SH-SY5Y (cell line): Measurements from ENCODE around the gene CHRM1.

ENCODE experiments used
- GATA2 ChIP-seq: IDR thresholded peaks from 2 replicates; pipeline ENCODE4 v1.6.1; 2011; ENCODE audit warnings: mild to moderate bottlenecking, low read depth, low read length
- GATA3 ChIP-seq: IDR thresholded peaks from 2 replicates; pipeline ENCODE4 v1.6.1; 2011; ENCODE audit warnings: low read depth, mild to moderate bottlenecking, low read length, moderate library complexity

DNA sequence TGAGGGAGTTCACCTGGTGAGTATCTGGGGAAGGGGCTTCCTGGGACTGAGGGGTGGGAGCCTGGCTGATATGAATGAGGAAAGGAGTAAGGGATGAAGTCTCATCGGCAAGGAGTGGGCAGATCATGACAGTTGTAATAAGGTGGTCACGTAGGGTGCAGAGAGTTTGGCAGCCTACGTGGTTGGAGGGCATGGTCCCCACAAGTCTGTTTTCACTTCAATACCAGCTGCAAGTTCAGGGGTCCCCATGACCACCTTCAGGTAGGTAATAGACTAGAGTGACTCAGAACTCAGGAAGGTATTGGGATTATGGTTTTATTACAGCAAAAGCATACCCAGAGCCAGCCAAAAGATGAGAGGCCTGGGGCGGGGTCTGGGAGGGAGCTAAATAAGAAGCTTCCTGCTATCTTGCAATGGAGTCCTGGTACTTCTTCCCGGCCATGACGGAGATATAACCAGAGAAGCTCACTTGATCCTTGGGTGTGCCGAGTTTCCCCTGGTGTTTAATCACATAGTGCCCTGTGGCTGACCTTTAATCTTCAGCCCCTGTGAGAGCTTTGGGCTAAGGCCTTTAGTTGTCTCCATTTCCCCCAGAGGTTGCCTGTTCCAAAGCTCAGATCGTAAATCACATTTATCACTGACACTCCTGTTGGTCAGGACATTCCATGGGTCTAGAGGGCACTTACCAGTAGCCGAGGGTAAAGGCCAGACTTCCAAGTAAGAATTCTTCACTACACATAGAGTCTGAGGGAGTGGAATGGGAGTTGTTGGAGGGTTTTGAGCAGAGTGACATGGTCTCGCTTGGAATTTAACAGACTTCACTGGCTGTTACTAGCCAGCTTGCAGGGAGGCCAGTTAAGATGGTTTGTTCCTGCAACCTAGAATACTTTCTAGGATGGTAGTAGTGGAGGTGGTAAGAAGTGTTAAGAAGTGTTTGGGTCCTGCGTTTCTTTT is 31.4 kb downstream of the CHRM1 start:
- no peak for TF ChIP-seq GATA2
- no peak for TF ChIP-seq GATA3
